Panc1 (cell line): ENCODE results near the gene EIF2S3. TPM values are rescaled to one million over a fixed set of nuclear protein-coding genes. Genes with fewer than 3 reads are reported as not detected.

Experiments used
- ATAC-seq: fragments of 200-7000 bp; cut with Tn5 transposase; 2 replicates; pipeline ENCODE4 v1.9.1; 2020; ENCODE audit warnings: mild to moderate bottlenecking, moderate library complexity
- BruUV-seq: library from RNA; stranded (reverse); fragments of 400-500 nt; replicated peaks from 2 replicates; lab custom pipeline; 2021; lab: Mats Ljungman, UMichigan
- CTCF ChIA-PET: fragments of 300-600 bp; sonication (Branson Sonifier 250); formaldehyde crosslinking; loops from one replicate; lab custom pipeline; 2022; ENCODE audit warnings: antibody characterized with exemption; lab: Charles Lee
- POLR2A ChIA-PET: fragments of 300-600 bp; sonication (Branson Sonifier 250); formaldehyde crosslinking; loops from one replicate; lab custom pipeline; 2022; ENCODE audit warnings: antibody characterized with exemption; lab: Charles Lee
- DNase-seq: peaks from one replicate; pipeline ENCODE4 v3.0.0-alpha.2; 2010; ENCODE audit warnings: low read depth, low spot score
- H3K27ac ChIP-seq: 2 replicates; pipeline ENCODE4 v1.5.1; 2011; ENCODE audit warnings: mild to moderate bottlenecking, low read length, inconsistent platforms
- H3K27me3 ChIP-seq: fragments of 200-500 bp; sonication (Bioruptor generic); 2 replicates; pipeline ENCODE4 v1.6.0; 2014; ENCODE audit warnings: low read length, inconsistent platforms; ENCODE audit not compliant: control insufficient read depth, insufficient read depth
- H3K36me3 ChIP-seq: fragments of 200-500 bp; sonication (Bioruptor generic); 2 replicates; pipeline ENCODE4 v1.5.1; 2014; ENCODE audit warnings: inconsistent platforms, mild to moderate bottlenecking, low read length, moderate library complexity; ENCODE audit not compliant: control insufficient read depth, insufficient read depth
- H3K4me1 ChIP-seq: 2 replicates; pipeline ENCODE4 v1.5.1; 2011; ENCODE audit warnings: inconsistent platforms, mild to moderate bottlenecking, low read length, moderate library complexity; ENCODE audit not compliant: control insufficient read depth, insufficient read depth
- H3K4me3 ChIP-seq, 2 experiments: 2 replicates each; pipeline ENCODE4 v1.5.1; 2011 to 2012; ENCODE audit warnings: low read depth in 2 of 2, low read length in 2 of 2, mild to moderate bottlenecking in 2 of 2, inconsistent platforms in 1 of 2, moderate library complexity in 1 of 2
- H3K9me3 ChIP-seq: fragments of 200-500 bp; sonication (Bioruptor generic); 2 replicates; pipeline ENCODE4 v1.5.1; 2014; ENCODE audit warnings: low read depth, mild to moderate bottlenecking, inconsistent platforms, low read length, moderate library complexity; ENCODE audit not compliant: control insufficient read depth, insufficient read depth
- POLR2AphosphoS5 ChIP-seq: IDR thresholded peaks from 2 replicates; pipeline ENCODE4 v1.6.1; 2012; ENCODE audit warnings: mild to moderate bottlenecking, low read depth, low read length, moderate library complexity
- SIN3A ChIP-seq: IDR thresholded peaks from 2 replicates; pipeline ENCODE4 v1.6.1; 2012; ENCODE audit warnings: low read depth, mild to moderate bottlenecking, low read length, moderate library complexity, borderline replicate concordance; ENCODE audit not compliant: insufficient read depth
- TCF7L2 ChIP-seq: IDR thresholded peaks from 2 replicates; pipeline ENCODE4 v1.6.1; 2011; ENCODE audit warnings: mild to moderate bottlenecking, low read depth, low read length, inconsistent platforms
- in situ Hi-C: cut with HindIII; loops from 2 replicates; pipeline ENCODE4 v1.10.0; 2016; ENCODE audit warnings: low sequenced_read_pairs, low pct_unique_long_range_greater_than_20kb
- intact Hi-C: fragments of 100-400 bp; cut with micrococcal nuclease; formaldehyde crosslinking; loops from one replicate; pipeline ENCODE4 v1.10.0; 2022; ENCODE audit not compliant: unreplicated experiment
- total RNA-seq: library from RNA; stranded (reverse); gene quantifications from one replicate; pipeline ENCODE4 v1.2.1, GENCODE V29; 2021; ENCODE audit not compliant: unreplicated experiment
- TF ChIP-seq, protein P1 (sequence below): fragments of 450-650 bp; IDR thresholded peaks from 2 replicates; pipeline ENCODE4 v1.5.1; 2017; ENCODE audit warnings: mild to moderate bottlenecking
- TF ChIP-seq, protein P2 (sequence below), 2 experiments: IDR thresholded peaks; 2 replicates each; pipeline ENCODE4 v1.6.1; 2011 to 2012; ENCODE audit warnings: low read depth in 2 of 2, control low read depth in 1 of 2, low read length in 1 of 2, mild to moderate bottlenecking in 1 of 2, moderate library complexity in 1 of 2; ENCODE audit not compliant: insufficient read depth in 1 of 2

The EIF2S3 gene
- total RNA-seq, 1 experiment from 2014 or later: 154 TPM

DNA sequence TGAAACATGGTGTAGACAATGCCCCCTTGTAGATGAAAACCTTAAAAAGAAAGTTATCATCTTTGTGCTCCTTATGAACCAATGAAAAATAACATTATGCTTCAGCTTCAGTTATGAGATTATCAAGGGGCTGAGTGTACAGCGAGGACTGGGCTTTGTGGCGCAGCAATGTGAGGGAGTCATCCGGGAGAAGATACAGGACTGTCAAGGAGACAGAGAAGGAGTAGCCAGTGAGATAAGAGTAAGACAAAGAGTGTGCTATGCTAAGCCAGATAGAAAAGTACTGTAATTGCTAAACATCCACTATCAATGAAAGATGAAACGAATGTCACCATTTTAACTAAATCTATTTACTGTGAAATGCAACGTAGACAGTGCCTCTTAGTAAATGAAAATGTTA, 24.2 kb upstream of the EIF2S3 start:
- Histone ChIP-seq H3K9me3 (no peaks in the 10 kb centered on the region), H3K36me3 (no peaks in the 10 kb centered on the region)

DNA sequence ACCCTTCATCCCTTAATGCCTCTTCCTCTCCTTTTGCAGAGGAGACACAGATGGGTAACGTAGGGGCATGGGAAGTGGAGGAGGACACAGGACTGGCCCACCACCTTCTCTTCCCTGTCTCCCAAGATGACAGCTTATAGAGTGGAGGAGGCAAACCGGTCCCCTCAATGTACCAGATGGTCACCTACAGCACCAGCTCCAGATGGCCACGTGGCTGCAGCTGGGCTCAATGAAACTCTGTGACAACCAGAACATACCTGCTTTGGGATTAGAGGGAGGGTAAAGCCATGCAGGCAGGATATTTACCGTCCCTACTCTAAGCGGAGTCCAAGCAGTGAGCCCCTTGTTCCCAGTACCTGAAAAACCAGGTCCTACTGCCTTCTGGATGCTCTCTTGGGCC, 20.3 kb upstream of the EIF2S3 start:
- Histone ChIP-seq H3K36me3 (no peaks in the 10 kb centered on the region), H3K9me3 (no peaks in the 10 kb centered on the region), H3K27ac (no peak overlapping the region), H3K4me1 (no peaks in the 10 kb centered on the region), H3K27me3 (no peaks in the 10 kb centered on the region), H3K4me3 (no peak overlapping the region)
- ATAC-seq: no peak
- CTCF ChIA-PET: no interaction called here
- in situ Hi-C loops (no loop called here), intact Hi-C loops (no loop called here)
- TF ChIP-seq, protein P1, sequence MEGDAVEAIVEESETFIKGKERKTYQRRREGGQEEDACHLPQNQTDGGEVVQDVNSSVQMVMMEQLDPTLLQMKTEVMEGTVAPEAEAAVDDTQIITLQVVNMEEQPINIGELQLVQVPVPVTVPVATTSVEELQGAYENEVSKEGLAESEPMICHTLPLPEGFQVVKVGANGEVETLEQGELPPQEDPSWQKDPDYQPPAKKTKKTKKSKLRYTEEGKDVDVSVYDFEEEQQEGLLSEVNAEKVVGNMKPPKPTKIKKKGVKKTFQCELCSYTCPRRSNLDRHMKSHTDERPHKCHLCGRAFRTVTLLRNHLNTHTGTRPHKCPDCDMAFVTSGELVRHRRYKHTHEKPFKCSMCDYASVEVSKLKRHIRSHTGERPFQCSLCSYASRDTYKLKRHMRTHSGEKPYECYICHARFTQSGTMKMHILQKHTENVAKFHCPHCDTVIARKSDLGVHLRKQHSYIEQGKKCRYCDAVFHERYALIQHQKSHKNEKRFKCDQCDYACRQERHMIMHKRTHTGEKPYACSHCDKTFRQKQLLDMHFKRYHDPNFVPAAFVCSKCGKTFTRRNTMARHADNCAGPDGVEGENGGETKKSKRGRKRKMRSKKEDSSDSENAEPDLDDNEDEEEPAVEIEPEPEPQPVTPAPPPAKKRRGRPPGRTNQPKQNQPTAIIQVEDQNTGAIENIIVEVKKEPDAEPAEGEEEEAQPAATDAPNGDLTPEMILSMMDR: no peak
- TF ChIP-seq POLR2AphosphoS5 (no peak), SIN3A (no peak), TCF7L2 (no peak)
- TF ChIP-seq, protein P2, sequence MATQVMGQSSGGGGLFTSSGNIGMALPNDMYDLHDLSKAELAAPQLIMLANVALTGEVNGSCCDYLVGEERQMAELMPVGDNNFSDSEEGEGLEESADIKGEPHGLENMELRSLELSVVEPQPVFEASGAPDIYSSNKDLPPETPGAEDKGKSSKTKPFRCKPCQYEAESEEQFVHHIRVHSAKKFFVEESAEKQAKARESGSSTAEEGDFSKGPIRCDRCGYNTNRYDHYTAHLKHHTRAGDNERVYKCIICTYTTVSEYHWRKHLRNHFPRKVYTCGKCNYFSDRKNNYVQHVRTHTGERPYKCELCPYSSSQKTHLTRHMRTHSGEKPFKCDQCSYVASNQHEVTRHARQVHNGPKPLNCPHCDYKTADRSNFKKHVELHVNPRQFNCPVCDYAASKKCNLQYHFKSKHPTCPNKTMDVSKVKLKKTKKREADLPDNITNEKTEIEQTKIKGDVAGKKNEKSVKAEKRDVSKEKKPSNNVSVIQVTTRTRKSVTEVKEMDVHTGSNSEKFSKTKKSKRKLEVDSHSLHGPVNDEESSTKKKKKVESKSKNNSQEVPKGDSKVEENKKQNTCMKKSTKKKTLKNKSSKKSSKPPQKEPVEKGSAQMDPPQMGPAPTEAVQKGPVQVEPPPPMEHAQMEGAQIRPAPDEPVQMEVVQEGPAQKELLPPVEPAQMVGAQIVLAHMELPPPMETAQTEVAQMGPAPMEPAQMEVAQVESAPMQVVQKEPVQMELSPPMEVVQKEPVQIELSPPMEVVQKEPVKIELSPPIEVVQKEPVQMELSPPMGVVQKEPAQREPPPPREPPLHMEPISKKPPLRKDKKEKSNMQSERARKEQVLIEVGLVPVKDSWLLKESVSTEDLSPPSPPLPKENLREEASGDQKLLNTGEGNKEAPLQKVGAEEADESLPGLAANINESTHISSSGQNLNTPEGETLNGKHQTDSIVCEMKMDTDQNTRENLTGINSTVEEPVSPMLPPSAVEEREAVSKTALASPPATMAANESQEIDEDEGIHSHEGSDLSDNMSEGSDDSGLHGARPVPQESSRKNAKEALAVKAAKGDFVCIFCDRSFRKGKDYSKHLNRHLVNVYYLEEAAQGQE (IDR thresholded peaks at IDR 0.05; ENCODE audit: insufficient read depth in 1 of 2, low read depth in 2 of 2, low read length in 1 of 2): no peak
- no TSS peak for BruUV-seq
- POLR2A ChIA-PET: no interaction called here
- no peak for DNase-seq

More for the DNA sequence above, 24.2 kb upstream of the EIF2S3 start:
- TF ChIP-seq POLR2AphosphoS5: no peak
- TF ChIP-seq TCF7L2: no peak
- TF ChIP-seq, protein P1: no peak
- TF ChIP-seq SIN3A: no peak
- TF ChIP-seq, protein P2 (IDR thresholded peaks at IDR 0.05; ENCODE audit: insufficient read depth in 1 of 2, low read depth in 2 of 2, low read length in 1 of 2): no peak
- H3K4me3 ChIP-seq: no peak overlapping the region
- in situ Hi-C loops (no loop called here), intact Hi-C loops (no loop called here)
- H3K27me3 ChIP-seq: no peaks in the 10 kb centered on the region
- ChIA-PET CTCF (no interaction called here), POLR2A (no interaction called here)
- H3K4me1 ChIP-seq: no peaks in the 10 kb centered on the region
- no peak overlapping the region for H3K27ac ChIP-seq
- no TSS peak for BruUV-seq
- DNase-seq (no peak), ATAC-seq (no peak)
